IMR-90 (cell line): Measurements from ENCODE around the gene GNAO1.

Experiments
- BHLHE40 ChIP-seq: fragments of 150-350 bp; IDR thresholded peaks from 2 replicates; pipeline ENCODE4 v1.6.1; 2016; ENCODE audit warnings: mild to moderate bottlenecking, low read depth, low read length
- CEBPB ChIP-seq: IDR thresholded peaks from 2 replicates; pipeline ENCODE4 v1.6.1; 2012; ENCODE audit warnings: low read depth, low read length, improper control_type of control experiment
- CHD1 ChIP-seq: IDR thresholded peaks from 2 replicates; pipeline ENCODE4 v1.6.1; 2012; ENCODE audit warnings: low read depth, low read length, improper control_type of control experiment
- ELK1 ChIP-seq: fragments of 150-350 bp; IDR thresholded peaks from 2 replicates; pipeline ENCODE4 v1.6.1; 2016; ENCODE audit warnings: low read depth, mild to moderate bottlenecking, low read length, moderate library complexity, borderline replicate concordance
- FOS ChIP-seq: fragments of 150-350 bp; IDR thresholded peaks from 2 replicates; pipeline ENCODE4 v1.6.1; 2016; ENCODE audit warnings: low read depth, low read length
- MXI1 ChIP-seq: IDR thresholded peaks from 2 replicates; pipeline ENCODE4 v1.6.1; 2012; ENCODE audit warnings: low read depth, mild to moderate bottlenecking, low read length, moderate library complexity, borderline replicate concordance
- NFE2L2 ChIP-seq: fragments of 150-350 bp; IDR thresholded peaks from 2 replicates; pipeline ENCODE4 v1.6.1; 2016; ENCODE audit warnings: low read depth, mild to moderate bottlenecking, low read length
- POLR2A ChIP-seq: IDR thresholded peaks from 2 replicates; pipeline ENCODE4 v1.6.1; 2012; ENCODE audit warnings: mild to moderate bottlenecking, low read depth, low read length
- RAD21 ChIP-seq: IDR thresholded peaks from 2 replicates; pipeline ENCODE4 v1.6.1; 2012; ENCODE audit warnings: low read length, improper control_type of control experiment
- RCOR1 ChIP-seq: IDR thresholded peaks from 2 replicates; pipeline ENCODE4 v1.6.1; 2012; ENCODE audit warnings: mild to moderate bottlenecking, low read length, improper control_type of control experiment; ENCODE audit not compliant: insufficient replicate concordance
- RFX5 ChIP-seq: IDR thresholded peaks from 2 replicates; pipeline ENCODE4 v1.8.0; 2012; ENCODE audit warnings: low read depth, mild to moderate bottlenecking, low read length, moderate library complexity
- SMC3 ChIP-seq: fragments of 150-350 bp; IDR thresholded peaks from 2 replicates; pipeline ENCODE4 v1.6.1; 2016; ENCODE audit warnings: low read depth, mild to moderate bottlenecking, antibody characterized with exemption, low read length, moderate library complexity
- TF ChIP-seq, protein P1 (sequence below): conservative IDR thresholded peaks from 2 replicates; pipeline ENCODE4 v1.5.1; 2012; ENCODE audit warnings: mild to moderate bottlenecking, low read depth, low read length, improper control_type of control experiment
- TF ChIP-seq, protein P2 (sequence below): fragments of 150-350 bp; IDR thresholded peaks from 2 replicates; pipeline ENCODE4 v1.6.1; 2017; ENCODE audit warnings: mild to moderate bottlenecking, antibody characterized with exemption, low read length, low read depth

DNA sequence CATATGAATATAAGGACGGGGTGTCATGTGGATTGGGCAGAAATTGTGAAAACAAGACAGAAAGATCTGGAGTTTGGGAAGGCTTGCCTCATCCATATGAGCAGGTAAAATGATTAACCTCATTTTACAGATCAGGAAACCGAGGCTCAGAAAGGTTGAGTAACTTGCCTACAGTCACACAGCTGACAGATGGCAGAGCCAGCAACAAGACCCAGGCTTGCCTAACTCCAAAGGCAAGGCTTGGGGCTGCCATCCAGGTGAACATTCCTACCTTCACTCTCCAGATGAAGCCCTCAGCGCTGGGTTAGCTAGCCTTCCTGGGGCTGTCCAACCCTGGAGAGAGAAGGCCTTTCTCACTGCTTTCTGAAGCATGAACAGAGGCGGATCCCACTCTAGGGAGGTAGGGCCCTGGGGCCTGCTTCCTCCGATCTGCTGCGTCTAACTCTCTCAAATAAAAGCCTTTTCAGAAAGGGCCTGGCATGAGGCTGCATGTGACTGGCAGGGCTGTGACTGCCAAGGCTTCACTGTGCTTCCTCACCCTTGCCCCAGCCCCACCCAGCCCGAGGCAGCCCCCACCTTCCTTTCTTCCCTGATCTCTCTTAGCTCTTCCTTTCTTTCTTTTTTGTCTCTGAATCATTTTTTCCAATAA lies 107.8 kb downstream of the GNAO1 start:
- TF ChIP-seq, protein P1, sequence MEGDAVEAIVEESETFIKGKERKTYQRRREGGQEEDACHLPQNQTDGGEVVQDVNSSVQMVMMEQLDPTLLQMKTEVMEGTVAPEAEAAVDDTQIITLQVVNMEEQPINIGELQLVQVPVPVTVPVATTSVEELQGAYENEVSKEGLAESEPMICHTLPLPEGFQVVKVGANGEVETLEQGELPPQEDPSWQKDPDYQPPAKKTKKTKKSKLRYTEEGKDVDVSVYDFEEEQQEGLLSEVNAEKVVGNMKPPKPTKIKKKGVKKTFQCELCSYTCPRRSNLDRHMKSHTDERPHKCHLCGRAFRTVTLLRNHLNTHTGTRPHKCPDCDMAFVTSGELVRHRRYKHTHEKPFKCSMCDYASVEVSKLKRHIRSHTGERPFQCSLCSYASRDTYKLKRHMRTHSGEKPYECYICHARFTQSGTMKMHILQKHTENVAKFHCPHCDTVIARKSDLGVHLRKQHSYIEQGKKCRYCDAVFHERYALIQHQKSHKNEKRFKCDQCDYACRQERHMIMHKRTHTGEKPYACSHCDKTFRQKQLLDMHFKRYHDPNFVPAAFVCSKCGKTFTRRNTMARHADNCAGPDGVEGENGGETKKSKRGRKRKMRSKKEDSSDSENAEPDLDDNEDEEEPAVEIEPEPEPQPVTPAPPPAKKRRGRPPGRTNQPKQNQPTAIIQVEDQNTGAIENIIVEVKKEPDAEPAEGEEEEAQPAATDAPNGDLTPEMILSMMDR: no peak
- no peak for TF ChIP-seq RFX5
- no peak for TF ChIP-seq FOS
- no peak for TF ChIP-seq MXI1
- TF ChIP-seq, protein P2, sequence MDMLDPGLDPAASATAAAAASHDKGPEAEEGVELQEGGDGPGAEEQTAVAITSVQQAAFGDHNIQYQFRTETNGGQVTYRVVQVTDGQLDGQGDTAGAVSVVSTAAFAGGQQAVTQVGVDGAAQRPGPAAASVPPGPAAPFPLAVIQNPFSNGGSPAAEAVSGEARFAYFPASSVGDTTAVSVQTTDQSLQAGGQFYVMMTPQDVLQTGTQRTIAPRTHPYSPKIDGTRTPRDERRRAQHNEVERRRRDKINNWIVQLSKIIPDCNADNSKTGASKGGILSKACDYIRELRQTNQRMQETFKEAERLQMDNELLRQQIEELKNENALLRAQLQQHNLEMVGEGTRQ: no peak
- no peak for TF ChIP-seq ELK1
- TF ChIP-seq POLR2A: no peak
- TF ChIP-seq RAD21: no peak
- no peak for TF ChIP-seq CEBPB
- TF ChIP-seq NFE2L2: no peak
- no peak for TF ChIP-seq CHD1
- no peak for TF ChIP-seq RCOR1
- no peak for TF ChIP-seq SMC3
- no peak for TF ChIP-seq BHLHE40
